Uterus (tissue), 2 donors: ENCODE measurements around the gene PLEKHB2.

Experiments used
- POLR2A ChIP-seq, 2 donors: fragments of 450-650 bp; IDR thresholded peaks; one replicate each; pipeline ENCODE4 v1.6.1; 2016; ENCODE audit warnings: antibody characterized with exemption in 2 of 2, mild to moderate bottlenecking in 1 of 2, moderate library complexity in 1 of 2
- TF ChIP-seq, protein P1 (sequence below), 4 experiments: fragments of 200-600 bp in 2 of 4; fragments of 450-650 bp in 2 of 4; sonication (generic) in 2 of 4; IDR thresholded peaks; one replicate each; pipeline ENCODE4 v1.5.1; 2016 to 2019; ENCODE audit warnings: antibody characterized with exemption in 4 of 4, mild to moderate bottlenecking in 2 of 4, moderate library complexity in 1 of 4

DNA sequence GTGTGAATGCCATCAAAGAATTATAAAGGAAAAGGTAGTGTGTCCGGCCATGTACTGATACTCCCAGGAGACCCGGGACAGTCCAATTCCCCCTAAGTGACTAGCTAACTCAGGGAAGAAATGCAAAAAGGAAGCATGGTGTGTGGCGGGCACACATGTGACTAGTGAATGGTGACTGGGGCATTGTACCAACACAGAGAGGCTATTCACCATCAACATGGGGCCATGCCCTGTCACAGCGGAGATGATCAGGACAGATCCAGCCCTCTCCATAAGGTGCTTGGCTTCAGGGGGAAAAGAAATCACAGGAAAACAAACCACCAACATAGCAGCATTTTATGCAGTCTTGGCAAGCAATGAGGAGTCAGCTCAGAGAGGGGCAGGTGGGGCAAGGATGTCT, 46.2 kb upstream of the PLEKHB2 start:
- TF ChIP-seq, protein P1, sequence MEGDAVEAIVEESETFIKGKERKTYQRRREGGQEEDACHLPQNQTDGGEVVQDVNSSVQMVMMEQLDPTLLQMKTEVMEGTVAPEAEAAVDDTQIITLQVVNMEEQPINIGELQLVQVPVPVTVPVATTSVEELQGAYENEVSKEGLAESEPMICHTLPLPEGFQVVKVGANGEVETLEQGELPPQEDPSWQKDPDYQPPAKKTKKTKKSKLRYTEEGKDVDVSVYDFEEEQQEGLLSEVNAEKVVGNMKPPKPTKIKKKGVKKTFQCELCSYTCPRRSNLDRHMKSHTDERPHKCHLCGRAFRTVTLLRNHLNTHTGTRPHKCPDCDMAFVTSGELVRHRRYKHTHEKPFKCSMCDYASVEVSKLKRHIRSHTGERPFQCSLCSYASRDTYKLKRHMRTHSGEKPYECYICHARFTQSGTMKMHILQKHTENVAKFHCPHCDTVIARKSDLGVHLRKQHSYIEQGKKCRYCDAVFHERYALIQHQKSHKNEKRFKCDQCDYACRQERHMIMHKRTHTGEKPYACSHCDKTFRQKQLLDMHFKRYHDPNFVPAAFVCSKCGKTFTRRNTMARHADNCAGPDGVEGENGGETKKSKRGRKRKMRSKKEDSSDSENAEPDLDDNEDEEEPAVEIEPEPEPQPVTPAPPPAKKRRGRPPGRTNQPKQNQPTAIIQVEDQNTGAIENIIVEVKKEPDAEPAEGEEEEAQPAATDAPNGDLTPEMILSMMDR (IDR thresholded peaks at IDR 0.05), result no peak
- TF ChIP-seq POLR2A (IDR thresholded peaks at IDR 0.05), result no peak
